ENCODE measurements around the gene BAG2.

The BAG2 gene

DNA sequence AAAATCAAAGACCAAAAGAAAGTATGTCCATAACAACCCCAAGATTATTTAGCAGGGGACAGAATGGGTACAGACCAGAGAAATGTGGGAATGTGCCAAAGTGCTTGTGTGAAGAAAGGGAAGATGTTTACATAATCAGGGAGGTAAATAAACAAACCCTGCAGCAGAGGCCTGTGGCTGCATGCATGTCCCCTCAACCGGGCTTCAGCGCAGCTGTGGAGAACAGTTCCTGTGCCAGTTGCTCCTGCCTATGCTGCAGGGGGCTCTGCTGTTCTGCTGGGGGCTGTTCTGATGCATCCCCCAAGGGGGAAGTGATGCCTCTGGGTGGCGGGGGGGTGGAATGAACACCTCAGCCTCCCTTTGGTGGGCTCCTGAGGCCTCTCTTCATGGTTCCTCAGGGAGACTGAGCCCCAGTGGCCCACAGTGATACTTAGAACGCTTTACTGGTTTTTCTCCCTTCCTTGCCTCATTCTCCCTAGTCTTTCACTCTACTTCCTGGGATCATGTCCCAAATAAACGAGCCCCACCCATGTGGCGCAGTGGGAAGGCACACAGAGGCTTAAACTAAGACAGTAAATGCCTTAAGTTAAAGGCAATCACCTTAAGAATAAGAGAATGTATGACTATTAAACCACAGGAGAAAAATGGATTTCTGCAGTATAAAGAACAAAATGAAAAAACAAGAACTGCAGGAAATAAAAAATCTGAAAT lies 27.0 kb downstream of the BAG2 start:
- DNase-seq (ENCODE audit: low read depth) = no peak
- TF ChIP-seq, protein P1, sequence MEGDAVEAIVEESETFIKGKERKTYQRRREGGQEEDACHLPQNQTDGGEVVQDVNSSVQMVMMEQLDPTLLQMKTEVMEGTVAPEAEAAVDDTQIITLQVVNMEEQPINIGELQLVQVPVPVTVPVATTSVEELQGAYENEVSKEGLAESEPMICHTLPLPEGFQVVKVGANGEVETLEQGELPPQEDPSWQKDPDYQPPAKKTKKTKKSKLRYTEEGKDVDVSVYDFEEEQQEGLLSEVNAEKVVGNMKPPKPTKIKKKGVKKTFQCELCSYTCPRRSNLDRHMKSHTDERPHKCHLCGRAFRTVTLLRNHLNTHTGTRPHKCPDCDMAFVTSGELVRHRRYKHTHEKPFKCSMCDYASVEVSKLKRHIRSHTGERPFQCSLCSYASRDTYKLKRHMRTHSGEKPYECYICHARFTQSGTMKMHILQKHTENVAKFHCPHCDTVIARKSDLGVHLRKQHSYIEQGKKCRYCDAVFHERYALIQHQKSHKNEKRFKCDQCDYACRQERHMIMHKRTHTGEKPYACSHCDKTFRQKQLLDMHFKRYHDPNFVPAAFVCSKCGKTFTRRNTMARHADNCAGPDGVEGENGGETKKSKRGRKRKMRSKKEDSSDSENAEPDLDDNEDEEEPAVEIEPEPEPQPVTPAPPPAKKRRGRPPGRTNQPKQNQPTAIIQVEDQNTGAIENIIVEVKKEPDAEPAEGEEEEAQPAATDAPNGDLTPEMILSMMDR (IDR thresholded peaks at IDR 0.05; ENCODE audit: low read depth, low read length) = no peak
- no peak for TF ChIP-seq POLR2A (IDR thresholded peaks at IDR 0.05; ENCODE audit: extremely low read depth, insufficient read length)
- TF ChIP-seq, protein P2, sequence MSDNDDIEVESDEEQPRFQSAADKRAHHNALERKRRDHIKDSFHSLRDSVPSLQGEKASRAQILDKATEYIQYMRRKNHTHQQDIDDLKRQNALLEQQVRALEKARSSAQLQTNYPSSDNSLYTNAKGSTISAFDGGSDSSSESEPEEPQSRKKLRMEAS (IDR thresholded peaks at IDR 0.05; ENCODE audit: low read depth, low read length) = no peak
- TF ChIP-seq MYC (IDR thresholded peaks at IDR 0.05; ENCODE audit: low read depth, low read length) = no peak

DNA sequence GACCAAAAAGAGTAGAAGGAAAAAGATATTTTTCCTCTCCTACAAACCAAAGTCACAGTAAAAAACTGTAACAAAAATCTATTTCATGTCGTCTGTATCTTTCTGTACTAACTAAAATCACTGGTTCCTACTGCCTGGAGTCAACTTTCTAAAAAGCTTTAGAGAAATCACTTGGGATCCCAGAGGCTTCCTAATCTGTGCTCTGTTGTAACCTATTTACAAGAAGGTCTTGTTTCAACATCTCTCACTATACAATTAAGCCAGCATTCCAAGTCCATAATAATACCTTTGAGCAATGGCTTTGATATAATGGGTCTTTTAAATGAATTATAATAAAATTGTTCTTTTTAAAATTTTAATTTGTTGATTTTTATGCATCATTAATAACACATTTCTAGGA lies 29.6 kb downstream of the BAG2 start:
- TF ChIP-seq MYC (IDR thresholded peaks at IDR 0.05; ENCODE audit: low read depth, low read length) (no peak), POLR2A (IDR thresholded peaks at IDR 0.05; ENCODE audit: extremely low read depth, insufficient read length) (no peak)
- TF ChIP-seq, protein P1 (IDR thresholded peaks at IDR 0.05; ENCODE audit: low read depth, low read length) = no peak
- TF ChIP-seq, protein P2 (IDR thresholded peaks at IDR 0.05; ENCODE audit: low read depth, low read length) = no peak
- no peak overlapping the region for H3K4me3 ChIP-seq (ENCODE audit: low read depth, low read length)
- DNase-seq (ENCODE audit: low read depth) = no peak

More for the DNA sequence above, 27.0 kb downstream of the BAG2 start:
- no peak overlapping the region for H3K4me3 ChIP-seq (ENCODE audit: low read depth, low read length)

DNA sequence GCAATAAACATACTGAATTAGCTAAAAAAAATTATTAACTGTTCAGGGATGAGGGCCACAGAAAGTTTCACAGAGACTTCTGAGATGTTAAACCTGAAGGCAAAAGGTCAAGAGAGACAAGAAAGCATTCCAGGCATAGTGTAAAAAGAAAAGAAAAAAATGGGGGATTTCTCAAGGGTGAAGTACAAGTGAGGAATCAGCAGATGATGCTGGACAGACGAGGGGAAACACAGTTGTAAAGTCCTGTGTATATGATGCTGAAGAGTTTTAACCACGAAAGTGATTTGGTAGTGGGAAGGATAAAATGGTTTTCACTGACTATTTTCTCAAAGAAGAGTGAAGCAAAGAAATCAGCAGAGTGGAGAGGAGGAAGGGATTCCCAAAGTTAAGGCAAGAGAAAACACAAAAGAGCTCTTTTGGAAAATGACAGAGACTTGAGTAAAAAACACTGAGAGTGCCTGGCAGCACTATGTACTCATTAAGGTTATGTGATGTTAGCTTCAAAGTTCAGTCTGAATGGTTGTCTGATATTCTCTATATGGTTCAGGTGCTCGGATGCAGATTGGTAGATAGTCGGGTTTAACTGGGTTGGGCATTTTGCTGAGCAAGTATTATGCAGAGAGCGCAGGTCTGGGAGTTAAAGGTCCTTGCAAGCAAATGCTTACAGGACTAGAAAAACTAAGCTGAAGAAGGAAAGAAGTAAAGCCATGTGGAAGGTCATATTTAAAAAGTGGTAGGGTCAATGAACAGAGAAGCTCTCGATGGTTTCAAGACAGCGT lies 33.6 kb downstream of the BAG2 start:
- no peak for DNase-seq (ENCODE audit: low read depth)
- TF ChIP-seq, protein P2 (IDR thresholded peaks at IDR 0.05; ENCODE audit: low read depth, low read length) = no peak
- TF ChIP-seq POLR2A (IDR thresholded peaks at IDR 0.05; ENCODE audit: extremely low read depth, insufficient read length) = no peak
- TF ChIP-seq, protein P1 (IDR thresholded peaks at IDR 0.05; ENCODE audit: low read depth, low read length) = no peak
- no peak for TF ChIP-seq MYC (IDR thresholded peaks at IDR 0.05; ENCODE audit: low read depth, low read length)
- H3K4me3 ChIP-seq (ENCODE audit: low read depth, low read length) = no peak overlapping the region

DNA sequence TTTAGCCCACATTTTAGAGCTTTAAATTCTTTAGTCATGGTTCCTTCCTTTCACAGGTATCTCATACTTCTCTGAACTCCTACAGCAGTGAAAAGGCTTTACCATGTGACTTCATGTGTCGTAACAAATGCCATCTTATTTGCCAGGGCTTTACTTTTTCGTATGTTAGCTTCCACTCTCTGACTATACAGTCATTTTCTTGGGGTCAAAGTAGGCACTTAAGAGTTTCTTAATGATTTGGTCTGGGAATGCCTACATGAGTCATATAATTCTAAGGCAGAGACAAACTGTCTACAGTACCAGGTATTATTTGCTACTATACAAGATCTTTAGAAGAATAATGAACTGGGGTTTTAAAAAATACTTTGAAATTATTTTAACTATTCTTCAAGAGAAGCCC lies 35.0 kb downstream of the BAG2 start:
- H3K4me3 ChIP-seq (ENCODE audit: low read depth, low read length) = no peak overlapping the region
- peak; percentile 16 for DNase-seq (ENCODE audit: low read depth)
- TF ChIP-seq, protein P2 (IDR thresholded peaks at IDR 0.05; ENCODE audit: low read depth, low read length) = no peak
- TF ChIP-seq POLR2A (IDR thresholded peaks at IDR 0.05; ENCODE audit: extremely low read depth, insufficient read length) (no peak), MYC (IDR thresholded peaks at IDR 0.05; ENCODE audit: low read depth, low read length) (no peak)
- TF ChIP-seq, protein P1 (IDR thresholded peaks at IDR 0.05; ENCODE audit: low read depth, low read length) = no peak

DNA sequence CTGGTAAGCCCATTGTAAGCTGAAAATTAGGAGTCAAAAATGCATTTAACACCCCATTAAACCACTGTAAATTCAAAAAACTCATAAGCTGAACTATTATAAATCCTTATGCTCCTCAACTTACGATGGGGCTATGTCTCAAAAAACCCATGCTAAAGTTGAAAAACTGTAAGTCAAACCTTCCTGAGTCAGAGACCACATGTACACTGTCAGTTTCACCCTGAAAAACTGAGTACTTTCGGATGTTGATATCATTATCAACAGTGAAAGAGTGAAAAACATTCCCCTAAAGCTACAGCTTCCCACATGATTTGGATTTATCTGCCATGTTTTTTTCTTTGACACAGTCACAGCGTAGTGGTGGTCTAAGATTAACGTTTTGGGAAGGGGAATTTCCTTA lies 35.7 kb downstream of the BAG2 start:
- no peak overlapping the region for H3K4me3 ChIP-seq (ENCODE audit: low read depth, low read length)
- no peak for DNase-seq (ENCODE audit: low read depth)
- no peak for TF ChIP-seq POLR2A (IDR thresholded peaks at IDR 0.05; ENCODE audit: extremely low read depth, insufficient read length)
- TF ChIP-seq MYC (IDR thresholded peaks at IDR 0.05; ENCODE audit: low read depth, low read length) = no peak
- TF ChIP-seq, protein P2 (IDR thresholded peaks at IDR 0.05; ENCODE audit: low read depth, low read length) = no peak
- TF ChIP-seq, protein P1 (IDR thresholded peaks at IDR 0.05; ENCODE audit: low read depth, low read length) = no peak

Data from NB4 (cell line).